Hepatocyte (in vitro differentiated cells): ENCODE measurements around the gene SLC1A2.

Experiments used
- EZH2 ChIP-seq: fragments of 200-600 bp; sonication (generic); IDR thresholded peaks from 2 replicates; pipeline ENCODE4 v1.6.1; 2016; ENCODE audit warnings: antibody characterized with exemption, mild to moderate bottlenecking, borderline replicate concordance
- EZH2phosphoT487 ChIP-seq: fragments of 200-600 bp; sonication (generic); IDR thresholded peaks from one replicate; pipeline ENCODE4 v1.6.1; 2018; ENCODE audit warnings: antibody characterized with exemption, mild to moderate bottlenecking, low read depth, moderate library complexity; ENCODE audit not compliant: unreplicated experiment, severe bottlenecking
- TF ChIP-seq, protein P1 (sequence below): fragments of 200-600 bp; sonication (generic); IDR thresholded peaks from 2 replicates; pipeline ENCODE4 v1.5.1; 2016; ENCODE audit warnings: antibody characterized with exemption, mild to moderate bottlenecking; ENCODE audit not compliant: poor library complexity

DNA sequence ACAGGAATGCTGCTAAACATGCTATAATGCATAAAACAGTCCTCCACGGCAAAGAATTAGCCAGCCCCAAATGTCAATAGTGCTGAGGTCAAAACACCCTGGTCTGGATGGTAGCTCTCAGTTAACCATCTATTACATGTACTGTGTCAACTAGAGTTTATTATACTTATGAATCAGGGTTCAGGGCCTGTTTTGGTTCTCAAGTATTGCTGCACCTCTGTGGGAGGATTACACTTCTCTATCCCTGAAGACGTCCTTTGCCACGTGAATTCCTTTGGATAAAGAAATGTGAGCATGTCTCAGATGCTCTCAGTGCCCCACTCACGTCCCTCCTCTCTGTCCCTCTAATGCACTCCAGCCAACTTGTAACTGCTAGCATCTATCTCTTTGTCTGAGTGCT, 53.4 kb downstream of the SLC1A2 start:
- TF ChIP-seq, protein P1, sequence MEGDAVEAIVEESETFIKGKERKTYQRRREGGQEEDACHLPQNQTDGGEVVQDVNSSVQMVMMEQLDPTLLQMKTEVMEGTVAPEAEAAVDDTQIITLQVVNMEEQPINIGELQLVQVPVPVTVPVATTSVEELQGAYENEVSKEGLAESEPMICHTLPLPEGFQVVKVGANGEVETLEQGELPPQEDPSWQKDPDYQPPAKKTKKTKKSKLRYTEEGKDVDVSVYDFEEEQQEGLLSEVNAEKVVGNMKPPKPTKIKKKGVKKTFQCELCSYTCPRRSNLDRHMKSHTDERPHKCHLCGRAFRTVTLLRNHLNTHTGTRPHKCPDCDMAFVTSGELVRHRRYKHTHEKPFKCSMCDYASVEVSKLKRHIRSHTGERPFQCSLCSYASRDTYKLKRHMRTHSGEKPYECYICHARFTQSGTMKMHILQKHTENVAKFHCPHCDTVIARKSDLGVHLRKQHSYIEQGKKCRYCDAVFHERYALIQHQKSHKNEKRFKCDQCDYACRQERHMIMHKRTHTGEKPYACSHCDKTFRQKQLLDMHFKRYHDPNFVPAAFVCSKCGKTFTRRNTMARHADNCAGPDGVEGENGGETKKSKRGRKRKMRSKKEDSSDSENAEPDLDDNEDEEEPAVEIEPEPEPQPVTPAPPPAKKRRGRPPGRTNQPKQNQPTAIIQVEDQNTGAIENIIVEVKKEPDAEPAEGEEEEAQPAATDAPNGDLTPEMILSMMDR: no peak
- TF ChIP-seq EZH2: no peak
- no peak for TF ChIP-seq EZH2phosphoT487
